NCI-H2107 treated with DMSO at 0.1 percent for 48 hours (cell line): ENCODE measurements around the gene C6orf141.
"Not testable (repeated sequence)": the region's sequence is repeated elsewhere in the genome, so short reads cannot be mapped to it uniquely, and the experiment has no call there.

Experiments
- DNase-seq: peaks from one replicate; lab custom pipeline; 2025; ENCODE audit not compliant: unreplicated experiment; lab: John Stamatoyannopoulos, UW

The C6orf141 gene

DNA sequence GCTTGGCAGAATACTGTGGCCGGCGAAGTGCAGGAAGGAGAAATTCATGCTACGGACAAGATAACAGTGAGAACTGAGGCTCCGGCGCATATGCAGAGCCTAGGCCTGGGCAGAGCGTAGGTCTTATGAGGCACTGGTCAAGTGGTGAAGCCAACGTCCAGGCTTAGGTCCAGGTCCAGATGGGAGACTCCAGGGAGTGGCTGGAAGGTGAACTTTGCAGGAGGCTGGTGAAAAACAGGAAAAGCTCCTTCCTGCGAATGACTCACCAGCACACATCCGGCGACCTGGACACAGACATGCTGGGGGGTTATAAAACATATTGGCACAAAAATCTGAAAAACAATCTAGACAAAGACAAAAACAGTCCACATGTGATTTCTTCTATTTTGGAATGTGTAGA, 15.4 kb downstream of the C6orf141 start:
- no peak for DNase-seq

DNA sequence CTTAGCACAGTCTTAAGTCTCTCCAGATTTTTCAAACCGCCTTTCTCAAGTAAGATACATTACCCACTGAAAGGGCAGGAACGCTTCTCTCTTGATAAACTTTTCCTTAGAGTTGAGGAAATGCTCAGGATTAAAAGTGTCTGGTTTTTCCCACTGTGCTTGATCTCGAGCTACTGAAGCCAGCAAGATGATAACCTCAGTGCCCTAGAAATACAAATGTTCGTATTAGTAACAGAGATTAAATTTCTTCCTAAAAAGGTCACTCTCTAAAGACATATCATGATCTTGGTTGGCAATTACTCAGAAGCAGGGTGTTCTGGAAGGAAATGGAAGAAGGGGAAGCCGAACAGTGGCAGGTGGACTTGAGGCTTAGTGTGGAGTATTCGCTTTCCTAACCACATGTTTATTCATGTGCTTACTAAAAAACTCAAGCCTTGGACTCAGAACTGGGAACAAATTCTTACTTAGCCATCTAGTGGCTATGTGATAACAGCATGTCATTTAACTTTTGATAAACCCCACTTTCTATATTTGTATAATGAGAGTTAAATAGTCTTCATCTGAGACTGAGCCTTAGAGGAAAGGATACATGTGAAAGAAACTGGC, 20.1 kb downstream of the C6orf141 start:
- no peak for DNase-seq

DNA sequence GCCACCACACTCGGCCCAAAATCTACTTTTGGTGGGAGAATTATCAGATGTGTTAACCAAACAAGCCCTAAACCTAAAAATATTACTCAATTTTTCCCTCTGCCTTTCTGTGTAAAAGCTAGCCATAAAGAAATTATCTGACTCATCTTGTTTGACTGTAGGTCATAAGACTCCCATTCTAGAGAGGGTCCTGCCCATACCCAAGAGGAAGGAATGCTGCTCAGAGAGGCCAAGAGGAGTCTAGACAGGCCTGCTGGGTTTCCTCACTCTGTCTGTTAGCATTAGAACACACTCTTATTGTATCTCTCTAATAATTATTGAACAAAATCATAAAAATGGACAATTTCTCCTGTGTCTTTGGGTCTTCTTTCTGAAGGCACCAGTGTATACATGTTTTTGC, 26.1 kb downstream of the C6orf141 start:
- DNase-seq, result no peak

DNA sequence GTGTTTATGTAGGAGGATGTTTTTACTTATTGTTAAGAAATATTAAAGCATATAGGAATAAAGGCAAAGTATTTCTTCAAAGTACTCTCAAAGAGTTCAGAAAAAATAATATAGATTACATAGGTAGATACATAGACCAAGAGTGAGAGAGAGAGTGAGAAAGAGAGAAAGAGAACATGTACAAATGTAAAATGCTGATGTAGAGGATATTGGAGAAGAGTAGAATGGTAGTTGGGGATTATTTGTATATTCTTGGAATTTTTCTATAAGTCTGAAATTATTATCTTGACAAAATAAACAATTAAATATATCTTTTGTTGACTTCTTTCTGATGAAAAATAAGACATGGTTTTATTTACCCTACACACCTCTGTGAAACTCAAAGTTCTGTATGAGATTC, 29.2 kb downstream of the C6orf141 start:
- no peak for DNase-seq

DNA sequence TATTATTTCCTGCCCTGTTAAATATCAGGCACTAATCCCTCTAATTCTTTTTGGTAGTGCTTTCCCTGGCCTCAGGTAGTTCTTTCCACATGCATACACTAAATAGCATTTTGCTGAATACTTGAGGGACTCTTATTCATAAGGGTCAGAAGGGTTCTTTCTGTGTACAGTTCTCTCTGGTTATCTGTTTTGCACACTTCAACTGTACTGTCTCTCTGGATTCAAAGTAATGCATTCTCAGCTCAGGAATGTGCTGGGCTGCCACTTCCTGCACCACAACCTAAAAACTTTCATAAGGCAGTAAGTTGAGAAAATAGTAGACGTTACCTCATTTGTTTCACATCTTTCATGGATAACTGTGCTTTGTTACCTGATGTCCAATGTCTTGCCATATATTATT, 32.1 kb downstream of the C6orf141 start:
- no peak for DNase-seq

DNA sequence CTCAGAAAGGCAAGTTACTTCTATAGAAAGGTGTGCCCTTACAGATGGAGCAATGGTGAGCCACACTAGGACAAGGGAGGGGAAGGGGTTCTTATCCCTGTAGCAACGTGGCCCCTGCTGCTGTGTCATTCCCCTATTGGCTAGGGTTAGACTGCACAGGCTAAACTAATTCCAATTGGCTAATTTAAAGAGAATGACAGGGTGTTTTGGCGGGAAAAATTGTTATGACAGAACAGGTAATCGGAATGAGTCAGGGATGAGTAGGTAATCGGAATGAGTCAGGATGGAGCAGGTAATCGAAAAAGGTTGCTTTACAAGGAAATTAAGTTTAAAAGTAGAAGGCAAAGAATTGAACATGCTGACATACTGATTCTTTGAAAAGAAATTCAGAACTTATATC, 36.8 kb downstream of the C6orf141 start:
- not testable (repeated sequence) for DNase-seq
